Heart right ventricle (tissue), 16 donors: ENCODE data around the gene PIP4K2B. TPM values are rescaled to one million over a fixed set of nuclear protein-coding genes. Genes with fewer than 3 reads are reported as not detected.

ENCODE experiments used
- ATAC-seq, 8 donors: fragments of 200-7000 bp; cut with Tn5 transposase; one replicate each; pipeline ENCODE4 v1.9.1; 2020; ENCODE audit warnings: mild to moderate bottlenecking in 8 of 8, moderate library complexity in 8 of 8, moderate number of reproducible peaks in 1 of 8
- DNase-seq, 2 donors: peaks; one replicate each; pipeline ENCODE4 v3.0.0-alpha.2; 2020
- H3K27ac ChIP-seq, 10 donors: fragments of 200-600 bp; sonication (generic) in 2 of 10; one replicate each; pipeline versions ENCODE4 v1.5.0 to v1.8.0; 2020 to 2022; ENCODE audit warnings: mild to moderate bottlenecking in 3 of 10
- H3K27me3 ChIP-seq, 7 donors: fragments of 200-600 bp; one replicate each; pipeline ENCODE4 v1.8.0; 2021 to 2022; ENCODE audit warnings: mild to moderate bottlenecking in 2 of 7
- H3K36me3 ChIP-seq, 9 donors: fragments of 200-600 bp; sonication (generic) in 1 of 9; one replicate each; pipeline versions ENCODE4 v1.5.0 to v1.8.0; 2020 to 2022; ENCODE audit warnings: mild to moderate bottlenecking in 2 of 9
- H3K4me1 ChIP-seq, 9 donors: fragments of 200-600 bp; sonication (generic) in 1 of 9; one replicate each; pipeline versions ENCODE4 v1.5.0 to v1.8.0; 2020 to 2022; ENCODE audit warnings: mild to moderate bottlenecking in 4 of 9
- H3K4me3 ChIP-seq, 10 donors: fragments of 200-600 bp; sonication (generic) in 2 of 10; one replicate each; pipeline versions ENCODE4 v1.5.0 to v1.8.0; 2020 to 2022; ENCODE audit warnings: mild to moderate bottlenecking in 7 of 10, moderate library complexity in 2 of 10
- H3K9me3 ChIP-seq, 11 donors: fragments of 200-600 bp in 10 of 11; sonication (generic) in 2 of 11; one replicate each; pipeline versions ENCODE4 v1.5.0 to v1.8.0; 2013 to 2022; ENCODE audit warnings: mild to moderate bottlenecking in 2 of 11, control low read depth in 1 of 11, moderate library complexity in 1 of 11
- CTCF ChIP-seq, 9 donors: fragments of 200-600 bp; sonication (generic) in 2 of 9; IDR thresholded peaks; one replicate each; pipeline versions ENCODE4 v1.5.0 to v1.8.0; 2021 to 2022; ENCODE audit warnings: antibody characterized with exemption in 9 of 9, mild to moderate bottlenecking in 5 of 9, moderate library complexity in 1 of 9
- WGBS, 2 donors: extraction: QIAGEN DNeasy Blood & Tissue Kit; methylation state at CpG; one replicate each; pipeline ENCODE4 v1.1.7; 2013; ENCODE audit warnings: inconsistent platforms in 1 of 2; 5-methylcytosine and 5-hydroxymethylcytosine counted together
- intact Hi-C, 10 donors: fragments of 100-400 bp; cut with DNase I; formaldehyde crosslinking; loops; one replicate each; pipeline versions ENCODE4 v1.11.1 to v1.14.2; 2022
- polyA plus RNA-seq, 2 donors: library from polyadenylated mRNA; stranded (reverse); fragments of 200-250 nt; gene quantifications; one replicate each; pipeline ENCODE4 v1.2.3, GENCODE V29; 2013
- total RNA-seq, 10 donors: library from RNA; stranded (reverse); fragmentation: NEBNext Ultra II Directional in 3 of 10; extraction: Animal tissue kit (Norgen Biotek cat#: 25700) in 3 of 10; gene quantifications; one replicate each; pipeline versions ENCODE4 v1.2.1 to v1.2.4, GENCODE V29; 2021 to 2023
- donor health status: Arrhythmogenic right ventricular cardiomyopathy.
- donor health status: ischemic (EF 13 %, LVEDD 7.1; RV severe dilation, severe dysfunction).
- donor health status: healthy with polysubstance abuse.
- donor health status: DM: no; HTN: yes; CAD: no.
- donor health status: DM: no; HTN: no; CAD: no.
- donor health status: ischemic (EF 25% LVEDD 6.9; RV normal size, moderate dysfunction).
- donor health status: ischemic (EF 25% LVEDD 5.7; RV mildly dilated, moderate dysfunction).
- donor health status: healthy.
- donor health status: DM: yes; HTN: yes; CAD: no.
- donor health status: Ischemic cardiomyopathy.
- donor health status: ischemic (EF 35%, LVEDD 5.7; RV mildly dilated, moderate dysfunction).
- donor health status: nonischemic (EF 11% LVEDD 7.7; RV severe dilation, severe dysfunction).
- donor health status: DM: yes; HTN: yes; CAD: no.
- donor health status: PGD.
- donor health status: ischemic (EF 29% LVEDD 5.4; RV normal size, mild dysfunction).
- donor health status: nonischemic (EF 23%, LVEDD 6.1; RV moderate dilation, normal function).

The PIP4K2B gene
- total and polyA plus RNA-seq, 12 donors, result 15.3 to 51.9 (median 46.4) TPM

GRCh38 chr17:38745545-38745944 lies 53.8 kb downstream of the PIP4K2B start:
- no peak for TF ChIP-seq CTCF (IDR thresholded peaks at IDR 0.05)
- 33 to 52% methylated on average over 4 of the region's 4 CpGs for WGBS, 2 donors
- H3K27ac ChIP-seq, result peak overlapping the region in 5 of 10 donors; percentile 17 to 96 (median 92)
- no peaks in the 10 kb centered on the region for H3K9me3 ChIP-seq
- H3K4me1 ChIP-seq, result peaks cover 12 to 89% (median 78%) of the 10 kb centered on the region in 9 donors
- no peak overlapping the region for H3K4me3 ChIP-seq
- no peak for DNase-seq
- no peaks in the 10 kb centered on the region for H3K36me3 ChIP-seq
- no peak for ATAC-seq
- peaks cover 0 to 46% (median 0%) of the 10 kb centered on the region in 7 donors for H3K27me3 ChIP-seq
- intact Hi-C loops, result loop anchor here in 1 of 10 donors (5.0 kb wide), 1 partner anchor 43 kb away; no protein-coding TSS in a partner anchor

GRCh38 chr17:38743556-38744171 lies 55.7 kb downstream of the PIP4K2B start:
- Histone ChIP-seq H3K4me3 (no peak overlapping the region), H3K36me3 (peaks cover 0 to 15% (median 8%) of the 10 kb centered on the region in 9 donors), H3K9me3 (no peaks in the 10 kb centered on the region), H3K27ac (peak overlapping the region in 6 of 10 donors; percentile 10 to 88 (median 78)), H3K4me1 (peaks cover 12 to 73% (median 60%) of the 10 kb centered on the region in 9 donors), H3K27me3 (peaks cover 0 to 28% (median 0%) of the 10 kb centered on the region in 7 donors)
- no peak for DNase-seq
- no peak for TF ChIP-seq CTCF (IDR thresholded peaks at IDR 0.05)
- no peak for ATAC-seq
- WGBS, 2 donors, result 73 to 77% methylated on average over 4 of the region's 4 CpGs
- intact Hi-C loops, result loop anchor here in 1 of 10 donors (5.0 kb wide), 1 partner anchor 36 kb away; the partner anchor contains the start of gene MLLT6

GRCh38 chr17:38742411-38743308 lies 56.7 kb downstream of the PIP4K2B start:
- intact Hi-C loops, result loop anchor here in 1 of 10 donors (5.0 kb wide), 1 partner anchor 35 kb away; the partner anchor contains the start of gene MLLT6
- 32 to 43% methylated on average over 22 of the region's 22 CpGs for WGBS, 2 donors
- Histone ChIP-seq H3K27me3 (peaks cover 0 to 19% (median 0%) of the 10 kb centered on the region in 7 donors), H3K36me3 (peaks cover 0 to 25% (median 15%) of the 10 kb centered on the region in 9 donors), H3K4me3 (peak overlapping the region in 4 of 10 donors; percentile 0 to 16 (median 6)), H3K4me1 (peaks cover 12 to 69% (median 53%) of the 10 kb centered on the region in 9 donors), H3K27ac (peak overlapping the region; percentile 9 to 88 (median 78)), H3K9me3 (no peaks in the 10 kb centered on the region)
- DNase-seq, result peak in 1 of 2 donors; percentile 89
- ATAC-seq, result peak; percentile 36 to 75 (median 60)
- no peak for TF ChIP-seq CTCF (IDR thresholded peaks at IDR 0.05)

GRCh38 chr17:38741921-38742410 lies 57.4 kb downstream of the PIP4K2B start:
- intact Hi-C loops, result loop anchor here in 1 of 10 donors (5.0 kb wide), 1 partner anchor 35 kb away; the partner anchor contains the start of gene MLLT6
- peaks cover 0 to 12% (median 0%) of the 10 kb centered on the region in 7 donors for H3K27me3 ChIP-seq

More at GRCh38 chr17:38741921-38742410, 57.4 kb downstream of the PIP4K2B start:
- DNase-seq (peak in 1 of 2 donors; percentile 63), ATAC-seq (peak; percentile 37 to 87 (median 68))
- H3K36me3 ChIP-seq, result peaks cover 0 to 32% (median 15%) of the 10 kb centered on the region in 9 donors
- peaks cover 12 to 66% (median 53%) of the 10 kb centered on the region in 9 donors for H3K4me1 ChIP-seq
- H3K4me3 ChIP-seq, result peak overlapping the region in 4 of 10 donors; percentile 0 to 16 (median 6)
- H3K27ac ChIP-seq, result peak overlapping the region; percentile 9 to 88 (median 78)
- 22% methylated on average over 7 of the region's 7 CpGs for WGBS, 2 donors
- no peak for TF ChIP-seq CTCF (IDR thresholded peaks at IDR 0.05)
- H3K9me3 ChIP-seq, result no peaks in the 10 kb centered on the region
